Activated B cell treated with CpG ODN at 0.5 μM for 24 hours (primary cell): ENCODE data around the gene GATAD2A. TPM values are rescaled to one million over a fixed set of nuclear protein-coding genes. Genes with fewer than 3 reads are reported as not detected.

Experiments
- ATAC-seq: fragments of 200-7000 bp; cut with Tn5 transposase; one replicate; pipeline ENCODE4 v1.10.0; 2021; ENCODE audit warnings: low read depth, mild to moderate bottlenecking, moderate library complexity
- CTCF ChIA-PET: fragments of 350-600 bp; sonication (Branson Sonifier 250); formaldehyde crosslinking; loops from one replicate; lab custom pipeline; 2021; ENCODE audit warnings: antibody characterized with exemption; lab: Charles Lee
- POLR2A ChIA-PET: fragments of 350-600 bp; sonication (Branson Sonifier 250); formaldehyde crosslinking; loops from one replicate; lab custom pipeline; 2021; ENCODE audit warnings: antibody characterized with exemption; lab: Charles Lee
- DNase-seq: peaks from one replicate; pipeline ENCODE4 v3.0.0; 2022
- H3K27ac Mint-ChIP-seq: one replicate; pipeline ENCODE4 v1.8.0; 2020; ENCODE audit warnings: mixed read lengths
- H3K27me3 Mint-ChIP-seq: one replicate; pipeline ENCODE4 v1.8.0; 2021; ENCODE audit warnings: mixed read lengths
- H3K36me3 Mint-ChIP-seq: one replicate; pipeline ENCODE4 v1.8.0; 2021; ENCODE audit warnings: low read depth, mixed read lengths
- H3K4me1 Mint-ChIP-seq: one replicate; pipeline ENCODE4 v1.8.0; 2021; ENCODE audit warnings: mixed read lengths
- H3K4me3 Mint-ChIP-seq: one replicate; pipeline ENCODE4 v1.8.0; 2020; ENCODE audit warnings: mild to moderate bottlenecking, mixed read lengths
- H3K9me3 Mint-ChIP-seq: one replicate; pipeline ENCODE4 v1.8.0; 2020; ENCODE audit warnings: mixed read lengths
- CTCF ChIP-seq: fragments of 200-600 bp; IDR thresholded peaks from one replicate; pipeline ENCODE4 v1.8.0; 2022; ENCODE audit warnings: antibody characterized with exemption, mild to moderate bottlenecking
- intact Hi-C: fragments of 100-400 bp; cut with micrococcal nuclease; formaldehyde crosslinking; loops from one replicate; pipeline ENCODE4 v1.15.1; 2024
- total RNA-seq: library from RNA; stranded (reverse); gene quantifications from 2 replicates; pipeline ENCODE4 v1.2.3, GENCODE V29; 2022

GATAD2A gene
- total RNA-seq, 1 donor from 2014 or later: 116 TPM

GRCh38 chr19:19531951-19532805 lies 126.7 kb downstream of the GATAD2A start:
- Mint-ChIP-seq H3K27ac (no peak overlapping the region), H3K4me1 (peaks cover 13% of the 10 kb centered on the region), H3K27me3 (no peaks in the 10 kb centered on the region), H3K4me3 (no peak overlapping the region), H3K36me3 (peaks cover 29% of the 10 kb centered on the region), H3K9me3 (no peaks in the 10 kb centered on the region)
- ATAC-seq (peak; percentile 85), DNase-seq (peak; percentile 86)
- ChIA-PET POLR2A (interaction anchor here (0.6 to 2.5 kb wide), 6 partner anchors 16 to 426 kb away, joined by 3 to 42 read pairs (median 5); partner anchors contain the start of genes GMIP, NDUFA13 and ZNF506), CTCF (interaction anchor here (0.8 to 3.4 kb wide), 19 partner anchors 11 to 426 kb away, joined by 3 to 46 read pairs (median 4); partner anchors contain the start of genes GATAD2A, GMIP, LPAR2 and NDUFA13)
- intact Hi-C loops: loop anchor here (1.0 to 2.0 kb wide), 7 partner anchors 23 to 747 kb away; partner anchors contain the start of genes GMIP, PBX4 and ZNF14
- TF ChIP-seq CTCF: peak; percentile 54

GRCh38 chr19:19532806-19533701 lies 127.6 kb downstream of the GATAD2A start:
- no peak for ATAC-seq
- ChIA-PET CTCF (interaction anchor here (0.8 to 3.4 kb wide), 18 partner anchors 10 to 425 kb away, joined by 3 to 46 read pairs (median 4); partner anchors contain the start of genes GATAD2A, GMIP, LPAR2 and NDUFA13), POLR2A (interaction anchor here (0.7 to 2.5 kb wide), 4 partner anchors 17 to 426 kb away, joined by 4 to 42 read pairs (median 5); partner anchors contain the start of genes GMIP, NDUFA13 and ZNF506)
- peaks cover 13% of the 10 kb centered on the region for H3K4me1 Mint-ChIP-seq
- H3K27ac Mint-ChIP-seq: no peak overlapping the region
- no peaks in the 10 kb centered on the region for H3K9me3 Mint-ChIP-seq
- DNase-seq: no peak
- no peak overlapping the region for H3K4me3 Mint-ChIP-seq
- no peak for TF ChIP-seq CTCF
- H3K27me3 Mint-ChIP-seq: peaks cover 3% of the 10 kb centered on the region
- intact Hi-C loops: loop anchor here (1.0 to 2.0 kb wide), 7 partner anchors 22 to 746 kb away; partner anchors contain the start of genes GMIP, PBX4 and ZNF14
- peaks cover 24% of the 10 kb centered on the region for H3K36me3 Mint-ChIP-seq

- DNase-seq (no peak), ATAC-seq (no peak)
- CTCF ChIA-PET: no interaction called here
- Mint-ChIP-seq H3K27me3 (peaks cover 7% of the 10 kb centered on the region), H3K27ac (no peak overlapping the region), H3K4me1 (peaks cover 18% of the 10 kb centered on the region), H3K36me3 (peaks cover 18% of the 10 kb centered on the region), H3K9me3 (no peaks in the 10 kb centered on the region), H3K4me3 (no peak overlapping the region)
- intact Hi-C loops: loop anchor here (2.0 kb wide), 4 partner anchors 21 to 745 kb away; partner anchors contain the start of gene ZNF14
- TF ChIP-seq CTCF: no peak
- POLR2A ChIA-PET: interaction anchor here (1.4 kb wide), 1 partner anchor 18 kb away, joined by 3 read pairs; the partner anchor contains the start of genes NDUFA13 and TSSK6
These were observed 128.4 kb downstream of the GATAD2A start for GRCh38 chr19:19533841-19534240.

GRCh38 chr19:19534556-19535265 lies 129.2 kb downstream of the GATAD2A start:
- intact Hi-C loops: no loop called here
- Mint-ChIP-seq H3K4me3 (no peak overlapping the region), H3K36me3 (peaks cover 12% of the 10 kb centered on the region), H3K27ac (no peak overlapping the region), H3K27me3 (peaks cover 9% of the 10 kb centered on the region), H3K9me3 (no peaks in the 10 kb centered on the region), H3K4me1 (peaks cover 23% of the 10 kb centered on the region)
- no peak for ATAC-seq
- DNase-seq: no peak
- ChIA-PET CTCF (no interaction called here), POLR2A (interaction anchor here (1.4 kb wide), 1 partner anchor 19 kb away, joined by 3 read pairs; the partner anchor contains the start of genes NDUFA13 and TSSK6)
- no peak for TF ChIP-seq CTCF
